Karpas-422 (cell line): ENCODE data around the gene PTPRH. TPM values are rescaled to one million over a fixed set of nuclear protein-coding genes. Genes with fewer than 3 reads are reported as not detected.
A peak's percentile ranks its signal among the peaks of the same experiment; 100 is the strongest.
"Not testable (repeated sequence)": the region's sequence is repeated elsewhere in the genome, so short reads cannot be mapped to it uniquely, and the experiment has no call there.

ENCODE experiments used
- DNase-seq: peaks from one replicate; pipeline ENCODE4 v3.0.0-alpha.2; 2015
- H2AFZ ChIP-seq: fragments of 200-600 bp; sonication (generic); 2 replicates; pipeline ENCODE4 v1.6.1; 2014; ENCODE audit warnings: antibody characterized with exemption, low read length, mixed read lengths
- H3K27ac ChIP-seq: fragments of 200-600 bp; sonication (generic); 2 replicates; pipeline ENCODE4 v1.5.1; 2014; ENCODE audit warnings: mild to moderate bottlenecking, low read length, moderate library complexity
- H3K27me3 ChIP-seq: fragments of 200-600 bp; sonication (generic); 2 replicates; pipeline ENCODE4 v1.6.1; 2014; ENCODE audit warnings: low read length, mixed read lengths
- H3K36me3 ChIP-seq: fragments of 200-600 bp; sonication (generic); 2 replicates; pipeline ENCODE4 v1.6.1; 2014; ENCODE audit warnings: low read length, mixed read lengths; ENCODE audit not compliant: insufficient read depth
- H3K4me1 ChIP-seq: fragments of 200-600 bp; sonication (generic); 2 replicates; pipeline ENCODE4 v1.6.1; 2014; ENCODE audit warnings: mild to moderate bottlenecking, low read length, mixed read lengths
- H3K4me2 ChIP-seq: fragments of 200-600 bp; sonication (generic); 2 replicates; pipeline ENCODE4 v1.6.1; 2014; ENCODE audit warnings: low read length, low read depth, mild to moderate bottlenecking; ENCODE audit not compliant: poor library complexity, severe bottlenecking
- H3K4me3 ChIP-seq: fragments of 200-600 bp; sonication (generic); 2 replicates; pipeline ENCODE4 v1.5.1; 2014; ENCODE audit warnings: mild to moderate bottlenecking, antibody characterized with exemption, low read length, mixed read lengths
- H3K79me2 ChIP-seq: fragments of 200-600 bp; sonication (generic); 2 replicates; pipeline ENCODE4 v1.6.1; 2014; ENCODE audit warnings: mild to moderate bottlenecking, low read length, mixed read lengths
- H3K9ac ChIP-seq: fragments of 200-600 bp; sonication (generic); 2 replicates; pipeline ENCODE4 v1.6.0; 2014; ENCODE audit warnings: low read length
- H3K9me2 ChIP-seq: fragments of 200-600 bp; sonication (generic), shearing (Covaris generic); replicated peaks from 2 replicates; pipeline ENCODE4 v1.6.0; 2014; ENCODE audit warnings: mild to moderate bottlenecking, low read length, moderate library complexity; ENCODE audit not compliant: insufficient read depth
- H3K9me3 ChIP-seq: fragments of 300-700, 200-600 bp; sonication (generic); 2 replicates; pipeline ENCODE4 v1.6.1; 2014; ENCODE audit warnings: low read length, mixed read lengths
- H4K20me1 ChIP-seq: fragments of 200-600 bp; sonication (generic); 2 replicates; pipeline ENCODE4 v1.6.1; 2014; ENCODE audit warnings: mild to moderate bottlenecking, antibody characterized with exemption, low read length, low read depth; ENCODE audit not compliant: insufficient read depth
- total RNA-seq: library from RNA; depleted of rRNA; stranded (reverse); fragments of >200 nt; shearing (Covaris generic); gene quantifications from 2 replicates; pipeline ENCODE4 v1.2.3, GENCODE V29; 2014; ENCODE audit warnings: low replicate concordance

PTPRH gene
- total RNA-seq, 1 experiment from 2014 or later: 1.4 TPM

- not testable (repeated sequence) for H4K20me1 ChIP-seq, H3K79me2 ChIP-seq, H3K27me3 ChIP-seq, H3K9me2 ChIP-seq, H3K27ac ChIP-seq, H3K4me1 ChIP-seq, H3K4me3 ChIP-seq, H3K9ac ChIP-seq, H3K4me2 ChIP-seq, H2AFZ ChIP-seq, DNase-seq, H3K9me3 ChIP-seq
- H3K36me3 ChIP-seq: peaks cover 84% of the 10 kb centered on the region
Measured at GRCh38 chr19:55224679-55225414, 15.5 kb upstream of the PTPRH start.

- Histone ChIP-seq H3K4me3 (no peak overlapping the region), H3K27ac (no peak overlapping the region), H3K9me3 (no peaks in the 10 kb centered on the region; the same call in 1 of the 2 replicates), H3K4me1 (no peaks in the 10 kb centered on the region), H3K27me3 (no peaks in the 10 kb centered on the region), H2AFZ (no peak overlapping the region), H3K4me2 (no peak overlapping the region), H3K9me2 (no peaks in the 10 kb centered on the region), H3K79me2 (no peaks in the 10 kb centered on the region), H4K20me1 (peaks cover 9% of the 10 kb centered on the region; the same call in 1 of the 2 replicates), H3K9ac (no peak overlapping the region), H3K36me3 (peaks cover 79% of the 10 kb centered on the region)
- DNase-seq: no peak
Measured at GRCh38 chr19:55224038-55224665, 14.9 kb upstream of the PTPRH start.

GRCh38 chr19:55223291-55224037 is 14.2 kb upstream of the PTPRH start:
- Histone ChIP-seq H3K9ac (no peak overlapping the region), H3K4me1 (no peaks in the 10 kb centered on the region), H4K20me1 (peaks cover 9% of the 10 kb centered on the region; the same call in 1 of the 2 replicates), H3K4me2 (no peak overlapping the region), H3K27me3 (no peaks in the 10 kb centered on the region), H3K27ac (no peak overlapping the region), H3K36me3 (peaks cover 74% of the 10 kb centered on the region), H3K9me2 (no peaks in the 10 kb centered on the region), H3K4me3 (no peak overlapping the region), H2AFZ (no peak overlapping the region), H3K9me3 (no peaks in the 10 kb centered on the region; the same call in 1 of the 2 replicates), H3K79me2 (no peaks in the 10 kb centered on the region)
- no peak for DNase-seq

GRCh38 chr19:55220525-55220924 is 11.2 kb upstream of the PTPRH start:
- no peak overlapping the region for H3K27ac ChIP-seq
- no peak overlapping the region for H3K9ac ChIP-seq
- H3K27me3 ChIP-seq: no peaks in the 10 kb centered on the region
- H3K36me3 ChIP-seq: peaks cover 48% of the 10 kb centered on the region
- no peaks in the 10 kb centered on the region for H3K4me1 ChIP-seq
- no peak overlapping the region for H3K4me3 ChIP-seq
- 0 out of 2 replicates have a peak, but pooled peaks cover 9% of the 10 kb centered on the region for H4K20me1 ChIP-seq
- H3K79me2 ChIP-seq: no peaks in the 10 kb centered on the region
- DNase-seq: no peak
- no peaks in the 10 kb centered on the region; the same call in 1 of the 2 replicates for H3K9me3 ChIP-seq
- no peak overlapping the region for H3K4me2 ChIP-seq
- H2AFZ ChIP-seq: no peak overlapping the region
- no peaks in the 10 kb centered on the region for H3K9me2 ChIP-seq

GRCh38 chr19:55216461-55217198 is 7.3 kb upstream of the PTPRH start:
- DNase-seq: peak; percentile 65
- H3K27ac ChIP-seq: no peak overlapping the region
- no peak overlapping the region for H3K4me3 ChIP-seq
- H3K79me2 ChIP-seq: no peaks in the 10 kb centered on the region
- H3K36me3 ChIP-seq: peaks cover 18% of the 10 kb centered on the region
- 0 out of 2 replicates have a peak, but pooled peaks cover 9% of the 10 kb centered on the region for H4K20me1 ChIP-seq
- no peak overlapping the region for H3K9ac ChIP-seq
- no peaks in the 10 kb centered on the region; the same call in 1 of the 2 replicates for H3K9me3 ChIP-seq
- H3K4me1 ChIP-seq: no peaks in the 10 kb centered on the region
- no peaks in the 10 kb centered on the region for H3K27me3 ChIP-seq
- no peaks in the 10 kb centered on the region for H3K9me2 ChIP-seq
- no peak overlapping the region for H3K4me2 ChIP-seq
- no peak overlapping the region for H2AFZ ChIP-seq

GRCh38 chr19:55213547-55213946 is 4.2 kb upstream of the PTPRH start:
- H4K20me1 ChIP-seq: no peaks in the 10 kb centered on the region
- H3K9ac ChIP-seq: no peak overlapping the region
- no peaks in the 10 kb centered on the region for H3K79me2 ChIP-seq
- no peak overlapping the region for H2AFZ ChIP-seq
- no peaks in the 10 kb centered on the region for H3K36me3 ChIP-seq
- no peaks in the 10 kb centered on the region; the same call in 1 of the 2 replicates for H3K9me3 ChIP-seq
- no peak overlapping the region for H3K27ac ChIP-seq
- no peak overlapping the region for H3K4me2 ChIP-seq
- H3K9me2 ChIP-seq: no peaks in the 10 kb centered on the region
- H3K4me1 ChIP-seq: peaks cover 12% of the 10 kb centered on the region
- peak; percentile 45 for DNase-seq
- H3K4me3 ChIP-seq: no peak overlapping the region
- no peaks in the 10 kb centered on the region for H3K27me3 ChIP-seq

- peak; percentile 97 for DNase-seq
- no peak overlapping the region for H3K4me2 ChIP-seq
- H3K79me2 ChIP-seq: no peaks in the 10 kb centered on the region
- H3K27me3 ChIP-seq: no peaks in the 10 kb centered on the region
- H3K9me2 ChIP-seq: no peaks in the 10 kb centered on the region
- no peaks in the 10 kb centered on the region for H3K9me3 ChIP-seq
- H3K4me3 ChIP-seq: no peak overlapping the region
- no peak overlapping the region for H3K9ac ChIP-seq
- H3K27ac ChIP-seq: no peak overlapping the region
- H4K20me1 ChIP-seq: no peaks in the 10 kb centered on the region
- no peak overlapping the region for H2AFZ ChIP-seq
- H3K4me1 ChIP-seq: peaks cover 12% of the 10 kb centered on the region
- no peaks in the 10 kb centered on the region for H3K36me3 ChIP-seq
Measured at GRCh38 chr19:55212447-55212846, 3.1 kb upstream of the PTPRH start.
